Femur (tissue), 1 donor: ENCODE results near the gene HHAT.

ENCODE experiments used
- DNase-seq: peaks from one replicate; pipeline ENCODE4 v3.0.0-alpha.2; 2017

Gene HHAT

GRCh38 chr1:210360852-210361477, 32.3 kb downstream of the HHAT start:
- DNase-seq: no peak

- DNase-seq: no peak
Measured at GRCh38 chr1:210361665-210362064, 33.0 kb downstream of the HHAT start.

GRCh38 chr1:210362526-210362925, 33.8 kb downstream of the HHAT start:
- DNase-seq: no peak

GRCh38 chr1:210363119-210363518, 34.4 kb downstream of the HHAT start:
- no peak for DNase-seq

- DNase-seq: no peak
Measured at GRCh38 chr1:210364479-210364878, 35.8 kb downstream of the HHAT start.

- no peak for DNase-seq
Measured at GRCh38 chr1:210366767-210367166, 38.1 kb downstream of the HHAT start.

- no peak for DNase-seq
Measured at GRCh38 chr1:210367566-210367965, 38.9 kb downstream of the HHAT start.

GRCh38 chr1:210369425-210369824, 40.7 kb downstream of the HHAT start:
- DNase-seq: no peak

- DNase-seq: no peak
Measured at GRCh38 chr1:210371916-210372315, 43.2 kb downstream of the HHAT start.

- DNase-seq: no peak
Measured at GRCh38 chr1:210372491-210372890, 43.8 kb downstream of the HHAT start.

- DNase-seq: no peak
Measured at GRCh38 chr1:210372931-210373627, 44.4 kb downstream of the HHAT start.

- no peak for DNase-seq
Measured at GRCh38 chr1:210373628-210373877, 44.9 kb downstream of the HHAT start.

- no peak for DNase-seq
Measured at GRCh38 chr1:210373878-210374599, 45.3 kb downstream of the HHAT start.

- no peak for DNase-seq
Measured at GRCh38 chr1:210374600-210374953, 45.9 kb downstream of the HHAT start.

- no peak for DNase-seq
Measured at GRCh38 chr1:210376836-210377372, 48.2 kb downstream of the HHAT start.

GRCh38 chr1:210377731-210378333, 49.1 kb downstream of the HHAT start:
- no peak for DNase-seq

- DNase-seq: no peak
Measured at GRCh38 chr1:210378736-210379135, 50.0 kb downstream of the HHAT start.

- DNase-seq: no peak
Measured at GRCh38 chr1:210381934-210382333, 53.2 kb downstream of the HHAT start.

- no peak for DNase-seq
Measured at GRCh38 chr1:210384625-210385024, 55.9 kb downstream of the HHAT start.

- DNase-seq: no peak
Measured at GRCh38 chr1:210385228-210385627, 56.5 kb downstream of the HHAT start.

GRCh38 chr1:210394281-210394821, 65.6 kb downstream of the HHAT start:
- peak; percentile 54 for DNase-seq

- no peak for DNase-seq
Measured at GRCh38 chr1:210396541-210396940, 67.8 kb downstream of the HHAT start.

GRCh38 chr1:210397252-210397651, 68.5 kb downstream of the HHAT start:
- no peak for DNase-seq

- no peak for DNase-seq
Measured at GRCh38 chr1:210397681-210398080, 69.0 kb downstream of the HHAT start.
